Activated CD8-positive, alpha-beta memory T cell treated with anti-CD3 and anti-CD28 coated beads, Interleukin-2, amount 10 ng/mL, durations not matched to agents 7 days and 5 days (primary cell): Measurements from ENCODE around the gene ZDHHC18. TPM values are rescaled to one million over a fixed set of nuclear protein-coding genes. Genes with fewer than 3 reads are reported as not detected.
"Not testable (repeated sequence)": the region's sequence is repeated elsewhere in the genome, so short reads cannot be mapped to it uniquely, and the experiment has no call there.

ENCODE experiments used
- ATAC-seq: fragments of 150-1000 bp; cut with Tn5 transposase; one replicate; pipeline ENCODE4 v1.10.0; 2021; ENCODE audit warnings: moderate library complexity
- CTCF ChIA-PET: fragments of 350-600 bp; sonication (Branson Sonifier 250); formaldehyde crosslinking; loops from one replicate; lab custom pipeline; 2021; ENCODE audit warnings: antibody characterized with exemption; lab: Charles Lee
- DNase-seq: peaks from one replicate; pipeline ENCODE4 v3.0.0-alpha.2; 2020
- H3K27ac Mint-ChIP-seq: one replicate; pipeline ENCODE4 v1.8.0; 2021; ENCODE audit warnings: mild to moderate bottlenecking, mixed read lengths
- H3K27me3 Mint-ChIP-seq: one replicate; pipeline ENCODE4 v1.8.0; 2021; ENCODE audit warnings: mixed read lengths
- H3K36me3 Mint-ChIP-seq: one replicate; pipeline ENCODE4 v1.8.0; 2021; ENCODE audit warnings: mild to moderate bottlenecking, mixed read lengths
- H3K4me1 Mint-ChIP-seq: one replicate; pipeline ENCODE4 v1.8.0; 2021; ENCODE audit warnings: mixed read lengths
- H3K4me3 Mint-ChIP-seq: one replicate; pipeline ENCODE4 v1.8.0; 2021; ENCODE audit warnings: mild to moderate bottlenecking, moderate library complexity, mixed read lengths
- H3K9me3 Mint-ChIP-seq: one replicate; pipeline ENCODE4 v1.8.0; 2022; ENCODE audit warnings: low read depth, mixed read lengths
- total RNA-seq, 2 experiments: library from RNA; stranded (reverse); gene quantifications; one replicate each; pipeline ENCODE4 v1.2.3, GENCODE V29; 2021

ZDHHC18 gene
- total RNA-seq, 2 experiments from 2014 or later = 53.1 to 54.9 TPM

- H3K4me3 Mint-ChIP-seq = no peak overlapping the region
- DNase-seq = no peak
- H3K27me3 Mint-ChIP-seq = no peaks in the 10 kb centered on the region
- peaks cover 37% of the 10 kb centered on the region for H3K36me3 Mint-ChIP-seq
- peaks cover 2% of the 10 kb centered on the region for H3K4me1 Mint-ChIP-seq
- CTCF ChIA-PET = interaction anchor here (1.2 to 1.3 kb wide), 3 partner anchors 11 to 24 kb away, joined by 3 to 4 read pairs (median 4); no protein-coding TSS in a partner anchor
- H3K9me3 Mint-ChIP-seq = no peaks in the 10 kb centered on the region
- ATAC-seq = no peak
- no peak overlapping the region for H3K27ac Mint-ChIP-seq
Measured at GRCh38 chr1:26844424-26845196, 18.1 kb downstream of the ZDHHC18 start.

GRCh38 chr1:26847826-26848225, 21.3 kb downstream of the ZDHHC18 start:
- not testable (repeated sequence) for ATAC-seq, H3K4me1 Mint-ChIP-seq, DNase-seq, H3K27ac Mint-ChIP-seq, H3K9me3 Mint-ChIP-seq, H3K4me3 Mint-ChIP-seq, H3K27me3 Mint-ChIP-seq
- CTCF ChIA-PET = interaction anchor here (0.8 to 4.0 kb wide), 4 partner anchors 10 to 16 kb away, joined by 3 to 14 read pairs (median 5); no protein-coding TSS in a partner anchor
- peaks cover 41% of the 10 kb centered on the region for H3K36me3 Mint-ChIP-seq

DNA sequence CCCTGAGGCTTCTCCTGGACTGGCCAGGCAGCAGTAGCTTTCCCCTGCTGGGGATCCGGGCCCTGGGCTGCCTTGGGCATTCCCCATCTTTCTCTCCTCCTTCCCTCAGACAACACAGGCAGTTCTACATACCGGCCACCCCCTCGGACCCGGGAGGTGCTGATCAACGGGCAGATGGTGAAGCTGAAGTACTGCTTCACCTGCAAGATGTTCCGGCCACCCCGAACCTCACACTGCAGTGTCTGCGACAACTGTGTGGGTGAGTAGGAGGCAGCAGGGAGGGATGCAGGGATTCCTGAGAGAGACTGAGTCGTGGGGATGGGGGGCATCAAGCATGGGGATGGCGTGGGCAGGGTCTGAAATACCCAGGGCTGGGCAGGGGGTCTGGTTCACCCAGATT, 22.0 kb downstream of the ZDHHC18 start:
- H3K36me3 Mint-ChIP-seq = peaks cover 46% of the 10 kb centered on the region
- CTCF ChIA-PET = interaction anchor here (0.8 to 4.0 kb wide), 7 partner anchors 10 to 39 kb away, joined by 3 to 14 read pairs (median 4); no protein-coding TSS in a partner anchor

GRCh38 chr1:26848941-26849774, 22.7 kb downstream of the ZDHHC18 start:
- CTCF ChIA-PET = interaction anchor here (0.8 to 4.0 kb wide), 9 partner anchors 10 to 38 kb away, joined by 3 to 14 read pairs (median 4); no protein-coding TSS in a partner anchor
- no peaks in the 10 kb centered on the region for H3K9me3 Mint-ChIP-seq
- H3K27me3 Mint-ChIP-seq = no peaks in the 10 kb centered on the region
- DNase-seq (no peak), ATAC-seq (no peak)
- H3K4me3 Mint-ChIP-seq = no peak overlapping the region
- peaks cover 45% of the 10 kb centered on the region for H3K36me3 Mint-ChIP-seq
- H3K4me1 Mint-ChIP-seq = peaks cover 2% of the 10 kb centered on the region
- H3K27ac Mint-ChIP-seq = no peak overlapping the region

More for the DNA sequence above, 22.0 kb downstream of the ZDHHC18 start:
- no peak for ATAC-seq
- Mint-ChIP-seq H3K27me3 (no peaks in the 10 kb centered on the region), H3K4me3 (no peak overlapping the region), H3K9me3 (no peaks in the 10 kb centered on the region), H3K4me1 (peaks cover 2% of the 10 kb centered on the region), H3K27ac (no peak overlapping the region)
- DNase-seq = no peak

DNA sequence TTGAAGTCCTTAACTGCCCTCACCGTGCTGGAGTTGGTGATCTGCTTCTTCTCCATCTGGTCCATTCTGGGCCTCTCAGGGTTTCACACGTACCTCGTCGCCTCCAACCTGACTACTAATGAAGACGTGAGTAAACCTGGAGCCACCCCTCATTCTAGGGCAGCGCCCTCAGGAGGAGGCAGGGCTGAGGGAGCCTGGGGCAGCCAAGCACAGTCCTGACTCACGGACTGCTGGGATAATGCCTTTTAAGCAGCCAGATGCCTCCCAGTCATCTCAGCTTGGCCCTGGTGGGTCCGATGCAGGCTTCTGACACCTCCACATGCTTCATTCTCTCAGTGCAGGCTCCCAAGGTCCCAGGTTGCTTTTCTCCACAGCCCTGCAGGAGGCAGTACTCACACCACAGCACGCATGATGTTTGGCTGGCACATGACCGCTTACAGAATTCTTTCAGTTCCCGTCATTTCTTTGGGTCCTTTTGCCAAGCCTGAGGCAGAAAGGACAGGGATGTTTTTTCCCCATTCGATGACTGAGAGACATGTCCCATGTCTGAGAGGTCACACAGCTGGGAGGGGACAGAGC, 24.7 kb downstream of the ZDHHC18 start:
- peaks cover 40% of the 10 kb centered on the region for H3K36me3 Mint-ChIP-seq
- no peak overlapping the region for H3K27ac Mint-ChIP-seq
- CTCF ChIA-PET = interaction anchor here (1.0 to 4.0 kb wide), 8 partner anchors 8 to 62 kb away, joined by 3 to 14 read pairs (median 4); no protein-coding TSS in a partner anchor
- H3K4me3 Mint-ChIP-seq = no peak overlapping the region
- DNase-seq (no peak), ATAC-seq (no peak)
- H3K9me3 Mint-ChIP-seq = no peaks in the 10 kb centered on the region
- no peaks in the 10 kb centered on the region for H3K4me1 Mint-ChIP-seq
- no peaks in the 10 kb centered on the region for H3K27me3 Mint-ChIP-seq

DNA sequence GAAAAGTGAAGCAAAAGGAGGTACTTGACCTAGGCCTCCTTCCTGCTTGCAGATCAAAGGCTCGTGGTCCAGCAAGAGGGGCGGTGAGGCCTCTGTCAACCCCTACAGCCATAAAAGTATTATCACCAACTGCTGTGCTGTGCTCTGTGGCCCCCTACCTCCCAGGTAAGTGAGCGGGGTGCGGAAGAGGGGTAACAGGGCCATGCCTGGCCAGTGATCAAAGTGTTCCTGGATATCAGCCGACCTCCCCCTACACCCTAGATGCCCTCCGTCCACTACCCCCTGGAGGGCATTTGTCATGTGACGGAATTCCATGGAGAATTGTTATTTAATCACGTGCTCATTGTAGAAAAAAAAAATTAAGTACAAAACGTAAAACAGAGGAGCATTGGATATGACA, 26.2 kb downstream of the ZDHHC18 start:
- Mint-ChIP-seq H3K4me1 (no peaks in the 10 kb centered on the region), H3K4me3 (no peak overlapping the region), H3K27ac (peak overlapping the region; percentile 41), H3K27me3 (no peaks in the 10 kb centered on the region), H3K9me3 (no peaks in the 10 kb centered on the region), H3K36me3 (peaks cover 34% of the 10 kb centered on the region)
- CTCF ChIA-PET = interaction anchor here (1.1 kb wide), 2 partner anchors 12 to 24 kb away, joined by 3 read pairs; no protein-coding TSS in a partner anchor
- ATAC-seq = no peak
- DNase-seq = no peak

DNA sequence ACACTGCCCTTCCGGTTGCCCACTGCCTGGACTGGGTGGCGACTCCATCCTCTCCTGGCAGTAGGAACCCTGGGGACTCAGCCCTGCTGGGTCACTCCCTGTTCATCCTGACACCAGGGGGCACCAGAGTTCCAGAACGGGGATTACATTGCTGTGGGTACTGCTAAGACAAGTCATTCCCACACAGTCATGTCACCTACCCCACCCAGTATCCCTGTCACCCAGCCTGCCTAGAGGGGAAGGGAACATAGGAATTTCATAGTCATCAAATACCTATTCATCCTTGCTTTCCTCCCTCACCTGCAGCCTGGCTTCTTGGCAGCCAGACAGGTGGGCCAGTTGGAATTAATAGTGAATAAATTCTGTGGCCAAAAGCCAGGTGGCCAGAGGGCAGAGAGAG, 26.7 kb downstream of the ZDHHC18 start:
- H3K4me3 Mint-ChIP-seq = no peak overlapping the region
- DNase-seq (peak; percentile 81), ATAC-seq (peak; percentile 81)
- CTCF ChIA-PET = interaction anchor here (1.1 to 1.3 kb wide), 2 partner anchors 23 to 24 kb away, joined by 3 read pairs; no protein-coding TSS in a partner anchor
- no peaks in the 10 kb centered on the region for H3K27me3 Mint-ChIP-seq
- peaks cover 32% of the 10 kb centered on the region for H3K36me3 Mint-ChIP-seq
- peak overlapping the region; percentile 41 for H3K27ac Mint-ChIP-seq
- no peaks in the 10 kb centered on the region for H3K4me1 Mint-ChIP-seq
- H3K9me3 Mint-ChIP-seq = no peaks in the 10 kb centered on the region

DNA sequence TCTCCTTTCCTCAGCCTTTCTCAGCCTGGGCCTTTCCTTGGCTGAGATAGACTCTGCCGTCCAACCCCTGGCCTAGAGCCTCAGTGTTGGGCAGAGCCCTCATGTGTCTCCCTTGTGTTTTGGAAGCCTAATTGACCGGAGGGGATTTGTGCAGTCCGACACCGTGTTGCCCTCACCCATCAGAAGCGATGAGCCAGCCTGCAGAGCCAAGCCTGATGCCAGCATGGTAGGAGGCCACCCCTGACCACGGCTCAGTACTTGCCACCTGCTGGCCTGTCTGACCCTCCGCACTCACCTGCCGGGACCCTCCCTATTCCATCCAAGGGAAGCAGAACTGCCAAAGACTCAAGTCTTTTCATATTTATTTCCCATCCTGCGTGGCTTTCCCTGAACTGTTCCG, 27.1 kb downstream of the ZDHHC18 start:
- H3K27me3 Mint-ChIP-seq = no peaks in the 10 kb centered on the region
- CTCF ChIA-PET = interaction anchor here (1.1 to 2.1 kb wide), 3 partner anchors 23 to 28 kb away, joined by 3 to 6 read pairs (median 3); no protein-coding TSS in a partner anchor
- no peak overlapping the region for H3K27ac Mint-ChIP-seq
- H3K9me3 Mint-ChIP-seq = no peaks in the 10 kb centered on the region
- DNase-seq (no peak), ATAC-seq (no peak)
- H3K4me3 Mint-ChIP-seq = no peak overlapping the region
- H3K4me1 Mint-ChIP-seq = no peaks in the 10 kb centered on the region
- H3K36me3 Mint-ChIP-seq = peaks cover 30% of the 10 kb centered on the region

- Mint-ChIP-seq H3K27me3 (no peaks in the 10 kb centered on the region), H3K4me3 (no peak overlapping the region), H3K36me3 (peaks cover 26% of the 10 kb centered on the region), H3K4me1 (no peaks in the 10 kb centered on the region), H3K9me3 (no peaks in the 10 kb centered on the region), H3K27ac (no peak overlapping the region)
- CTCF ChIA-PET = interaction anchor here (0.9 to 2.1 kb wide), 4 partner anchors 10 to 33 kb away, joined by 3 to 6 read pairs (median 4); no protein-coding TSS in a partner anchor
- no peak for ATAC-seq
- DNase-seq = no peak
Measured at GRCh38 chr1:26854906-26855305, 28.4 kb downstream of the ZDHHC18 start.

- CTCF ChIA-PET = interaction anchor here (1.1 to 2.1 kb wide), 3 partner anchors 9 to 26 kb away, joined by 3 to 6 read pairs (median 5); no protein-coding TSS in a partner anchor
- Mint-ChIP-seq H3K36me3 (peaks cover 24% of the 10 kb centered on the region), H3K9me3 (no peaks in the 10 kb centered on the region), H3K27ac (peak overlapping the region; percentile 22), H3K4me3 (no peak overlapping the region), H3K27me3 (no peaks in the 10 kb centered on the region), H3K4me1 (no peaks in the 10 kb centered on the region)
- ATAC-seq (no peak), DNase-seq (no peak)
Measured at GRCh38 chr1:26855636-26856035, 29.1 kb downstream of the ZDHHC18 start.

DNA sequence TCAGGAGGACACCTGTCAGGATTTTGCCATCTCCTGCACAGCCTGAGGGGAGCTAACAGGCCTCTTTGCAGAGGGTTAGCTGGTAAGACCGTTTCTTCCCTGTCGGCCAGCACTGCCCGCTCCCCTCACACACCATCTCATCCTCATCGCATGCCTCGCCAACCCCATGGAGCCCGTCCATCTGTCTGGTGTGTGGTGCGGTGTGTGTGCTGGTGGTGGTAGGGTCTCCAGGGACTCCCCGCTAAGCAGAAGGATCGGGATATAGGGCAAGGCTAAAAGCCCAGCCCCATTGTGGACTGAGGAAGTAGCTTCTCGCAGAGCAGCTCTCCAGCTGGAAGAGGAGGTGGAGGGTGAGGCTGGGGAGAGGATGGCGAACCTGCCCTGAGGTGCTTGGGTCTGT, 29.7 kb downstream of the ZDHHC18 start:
- H3K4me1 Mint-ChIP-seq = peaks cover under 1% of the 10 kb centered on the region
- CTCF ChIA-PET = interaction anchor here (0.6 to 1.9 kb wide), 3 partner anchors 8 to 75 kb away, joined by 3 to 5 read pairs (median 3); no protein-coding TSS in a partner anchor
- H3K27ac Mint-ChIP-seq = no peak overlapping the region
- no peak overlapping the region for H3K4me3 Mint-ChIP-seq
- ATAC-seq = no peak
- no peaks in the 10 kb centered on the region for H3K9me3 Mint-ChIP-seq
- peaks cover 24% of the 10 kb centered on the region for H3K36me3 Mint-ChIP-seq
- no peak for DNase-seq
- no peaks in the 10 kb centered on the region for H3K27me3 Mint-ChIP-seq

DNA sequence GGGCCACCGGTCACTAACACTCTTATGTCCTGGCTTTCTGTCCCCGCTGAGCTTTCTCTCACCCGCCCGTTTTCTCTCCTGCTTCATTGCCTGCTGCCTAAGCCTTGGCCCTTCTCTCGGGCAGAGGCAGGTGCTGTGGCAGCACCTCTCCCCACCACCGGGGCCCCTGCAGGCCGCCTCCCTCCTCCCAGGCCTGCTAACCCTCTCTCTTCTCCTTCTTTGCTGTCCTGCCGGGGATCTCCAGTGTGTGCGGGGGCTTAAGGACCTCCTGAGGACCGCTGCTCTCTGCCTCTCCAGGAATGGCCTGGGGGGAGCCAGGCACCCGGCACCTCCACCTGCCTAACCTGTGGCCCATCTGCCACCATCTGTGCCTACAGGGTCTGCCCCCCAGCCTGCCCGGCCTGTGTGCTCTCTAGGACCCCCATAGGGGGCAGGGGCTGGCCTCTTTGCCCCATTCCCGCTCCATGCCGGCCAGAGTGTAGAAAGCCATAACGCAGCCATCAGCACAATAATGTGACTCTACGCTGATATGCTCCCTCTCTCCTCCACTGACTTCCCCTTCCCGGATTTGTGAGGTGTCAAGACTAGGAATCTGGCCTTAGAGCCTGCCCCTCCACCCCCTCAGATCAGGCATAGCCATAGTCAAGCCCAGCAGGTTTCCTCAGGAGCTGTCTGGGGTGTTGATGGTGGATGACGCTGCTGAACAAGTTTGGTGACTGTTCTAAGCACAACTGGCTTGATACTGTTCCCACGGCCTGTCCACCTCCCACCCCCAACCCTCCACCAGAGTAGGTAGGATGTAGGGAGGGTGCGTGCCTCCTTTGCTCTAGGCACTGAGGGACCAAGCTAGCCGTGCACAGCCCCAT, 30.3 kb downstream of the ZDHHC18 start:
- no peak for ATAC-seq

More for the DNA sequence above, 30.3 kb downstream of the ZDHHC18 start:
- no peaks in the 10 kb centered on the region for H3K9me3 Mint-ChIP-seq
- DNase-seq = no peak
- peaks cover 3% of the 10 kb centered on the region for H3K4me1 Mint-ChIP-seq
- CTCF ChIA-PET = interaction anchor here (0.6 to 2.8 kb wide), 5 partner anchors 12 to 357 kb away, joined by 3 to 10 read pairs (median 3); no protein-coding TSS in a partner anchor
- H3K27me3 Mint-ChIP-seq = no peaks in the 10 kb centered on the region
- peak overlapping the region; percentile 50 for H3K27ac Mint-ChIP-seq
- peaks cover 21% of the 10 kb centered on the region for H3K36me3 Mint-ChIP-seq
- H3K4me3 Mint-ChIP-seq = no peak overlapping the region
